AG04449 (cell line): ENCODE results near the gene ITPR2.
A peak's percentile ranks its signal among the peaks of the same experiment; 100 is the strongest.

Experiments used
- CTCF ChIA-PET: fragments of 350-600 bp; formaldehyde crosslinking; extraction: SDS; loops from one replicate; lab custom pipeline; 2021; ENCODE audit warnings: antibody characterized with exemption; lab: Yijun Ruan, JAX
- POLR2A ChIA-PET: fragments of 400-600, 350-600 bp; formaldehyde crosslinking; extraction: SDS; loops from one replicate; lab custom pipeline; 2020; ENCODE audit warnings: antibody characterized with exemption, inconsistent platforms; lab: Yijun Ruan, JAX
- DNase-seq: peaks from one replicate; pipeline ENCODE4 v3.0.0-alpha.2; 2010; ENCODE audit warnings: low read depth, low spot score
- H3K4me3 ChIP-seq: 2 replicates; pipeline ENCODE4 v1.5.1; 2011; ENCODE audit warnings: low read depth, mild to moderate bottlenecking, control low read depth, low read length
- CTCF ChIP-seq: IDR thresholded peaks from one replicate; pipeline ENCODE4 v1.5.1; 2011; ENCODE audit warnings: mild to moderate bottlenecking, moderate library complexity, low read length, control low read depth, inconsistent platforms; ENCODE audit not compliant: insufficient read depth; ENCODE audit errors: missing control alignments

The ITPR2 gene

DNA sequence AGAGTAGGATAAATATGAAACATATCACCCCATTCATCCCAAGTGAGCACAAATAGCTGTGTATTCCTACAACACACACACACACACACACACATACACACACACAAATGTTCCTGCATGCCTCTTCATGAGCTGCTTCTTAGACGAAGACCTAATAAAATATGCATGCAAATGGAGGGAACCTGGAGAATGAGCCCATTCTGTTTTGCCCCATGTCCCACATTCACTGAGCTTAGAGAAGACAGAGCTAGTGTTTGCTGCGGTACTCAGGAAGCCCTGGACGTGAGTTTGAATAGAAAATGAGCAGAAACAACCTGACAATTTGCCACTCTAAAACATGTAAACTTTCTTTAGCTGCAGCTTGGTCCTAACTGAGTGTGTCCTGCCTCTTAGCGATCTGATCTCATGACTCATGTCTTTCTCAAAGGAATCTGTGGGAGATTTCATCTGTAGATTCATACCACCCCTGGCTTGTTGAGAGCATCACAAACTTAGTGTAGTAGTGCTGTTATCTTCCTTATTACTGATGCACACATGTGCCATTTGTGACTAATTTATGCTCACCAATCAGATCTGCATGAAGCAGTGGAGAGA lies 86.8 kb downstream of the ITPR2 start:
- ChIA-PET POLR2A (interaction anchor here (1.1 kb wide), 1 partner anchor 87 kb away, joined by 4 read pairs; the partner anchor contains the start of gene ITPR2), CTCF (interaction anchor here (1.0 kb wide), 1 partner anchor 43 kb away, joined by 3 read pairs; no protein-coding TSS in a partner anchor)
- TF ChIP-seq CTCF = no peak
- H3K4me3 ChIP-seq = no peak overlapping the region
- peak; percentile 49 for DNase-seq

DNA sequence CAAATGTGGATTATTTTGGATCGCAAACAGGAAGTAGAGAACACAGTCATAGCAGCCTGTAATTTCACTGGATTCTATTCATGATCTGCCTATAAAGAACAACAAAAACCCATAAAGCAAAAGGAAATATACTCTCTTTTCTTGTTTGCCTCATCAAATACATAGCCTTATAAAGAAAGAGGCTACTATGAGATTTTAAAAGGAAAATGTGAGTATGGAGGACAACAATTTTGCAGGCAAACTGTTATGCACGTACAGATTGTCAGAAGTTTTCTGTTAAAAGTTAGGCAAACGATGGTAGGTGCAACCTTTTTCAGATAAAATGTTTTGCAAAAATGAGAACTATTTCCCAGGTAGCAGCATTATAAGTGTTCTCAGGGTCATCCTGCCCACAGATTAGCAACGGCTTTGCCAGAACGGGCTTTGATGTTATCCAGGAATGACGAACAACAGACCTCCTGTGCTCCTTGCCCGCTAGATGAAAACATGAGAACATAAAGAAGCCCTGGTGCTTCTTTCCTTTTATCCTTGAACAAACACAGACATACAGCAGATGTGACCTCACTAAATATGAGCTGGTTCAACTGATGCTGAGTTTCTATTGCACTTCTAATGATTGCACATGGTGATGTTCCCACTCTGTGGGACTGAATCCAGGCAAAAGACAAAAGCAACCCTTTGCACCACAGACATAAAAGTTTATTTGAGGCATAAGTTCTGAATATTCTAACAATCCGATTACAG lies 88.1 kb downstream of the ITPR2 start:
- CTCF ChIA-PET = interaction anchor here (1.0 kb wide), 1 partner anchor 42 kb away, joined by 3 read pairs; no protein-coding TSS in a partner anchor
- no peak for TF ChIP-seq CTCF
- POLR2A ChIA-PET = no interaction called here
- DNase-seq = no peak
- no peak overlapping the region for H3K4me3 ChIP-seq

GRCh38 chr12:26744042-26744626 lies 88.9 kb downstream of the ITPR2 start:
- POLR2A ChIA-PET = no interaction called here
- no peak for DNase-seq
- TF ChIP-seq CTCF = no peak
- CTCF ChIA-PET = no interaction called here
- no peak overlapping the region for H3K4me3 ChIP-seq

- no peak for DNase-seq
- no peak overlapping the region for H3K4me3 ChIP-seq
- no peak for TF ChIP-seq CTCF
- CTCF ChIA-PET = no interaction called here
- POLR2A ChIA-PET = no interaction called here
Measured at GRCh38 chr12:26741584-26742227, 91.3 kb downstream of the ITPR2 start.

GRCh38 chr12:26740991-26741390 lies 92.0 kb downstream of the ITPR2 start:
- no peak for TF ChIP-seq CTCF
- POLR2A ChIA-PET = no interaction called here
- CTCF ChIA-PET = no interaction called here
- no peak for DNase-seq
- H3K4me3 ChIP-seq = no peak overlapping the region

DNA sequence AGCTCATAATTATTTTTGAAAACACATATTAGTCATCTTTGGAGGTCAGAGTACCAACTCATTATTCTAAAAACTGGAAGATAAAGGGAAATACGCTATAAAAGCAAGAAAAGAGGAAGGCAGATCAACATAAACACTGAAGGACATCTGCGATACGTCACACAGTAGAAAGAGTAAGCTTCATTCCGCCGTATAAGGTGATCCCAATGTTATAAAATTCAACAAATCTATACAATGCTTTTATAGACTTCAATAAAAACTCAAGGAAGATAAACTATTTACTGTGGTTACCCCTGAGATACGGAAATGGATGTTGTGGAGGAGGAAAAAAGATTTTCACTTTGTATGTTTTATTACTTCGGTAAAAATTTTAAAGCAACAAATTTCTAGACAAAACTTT lies 92.6 kb downstream of the ITPR2 start:
- CTCF ChIA-PET = interaction anchor here (1.3 kb wide), 1 partner anchor 8 kb away, joined by 3 read pairs; no protein-coding TSS in a partner anchor
- no peak overlapping the region for H3K4me3 ChIP-seq
- POLR2A ChIA-PET = no interaction called here
- TF ChIP-seq CTCF = no peak
- no peak for DNase-seq
